ENCODE measurements around the gene STARD3.
"Not testable (repeated sequence)": the region's sequence is repeated elsewhere in the genome, so short reads cannot be mapped to it uniquely, and the experiment has no call there.

The STARD3 gene

DNA sequence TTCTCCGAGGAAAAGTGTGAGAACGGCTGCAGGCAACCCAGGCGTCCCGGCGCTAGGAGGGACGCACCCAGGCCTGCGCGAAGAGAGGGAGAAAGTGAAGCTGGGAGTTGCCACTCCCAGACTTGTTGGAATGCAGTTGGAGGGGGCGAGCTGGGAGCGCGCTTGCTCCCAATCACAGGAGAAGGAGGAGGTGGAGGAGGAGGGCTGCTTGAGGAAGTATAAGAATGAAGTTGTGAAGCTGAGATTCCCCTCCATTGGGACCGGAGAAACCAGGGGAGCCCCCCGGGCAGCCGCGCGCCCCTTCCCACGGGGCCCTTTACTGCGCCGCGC lies 62.8 kb downstream of the STARD3 start, which contains the start of gene ERBB2:
Gene ERBB2 (plus strand): TSS at position 247 of the 330 bp plus-strand sequence. CDS start 175 bp downstream, outside the sequence.
- no peak for DNase-seq

DNA sequence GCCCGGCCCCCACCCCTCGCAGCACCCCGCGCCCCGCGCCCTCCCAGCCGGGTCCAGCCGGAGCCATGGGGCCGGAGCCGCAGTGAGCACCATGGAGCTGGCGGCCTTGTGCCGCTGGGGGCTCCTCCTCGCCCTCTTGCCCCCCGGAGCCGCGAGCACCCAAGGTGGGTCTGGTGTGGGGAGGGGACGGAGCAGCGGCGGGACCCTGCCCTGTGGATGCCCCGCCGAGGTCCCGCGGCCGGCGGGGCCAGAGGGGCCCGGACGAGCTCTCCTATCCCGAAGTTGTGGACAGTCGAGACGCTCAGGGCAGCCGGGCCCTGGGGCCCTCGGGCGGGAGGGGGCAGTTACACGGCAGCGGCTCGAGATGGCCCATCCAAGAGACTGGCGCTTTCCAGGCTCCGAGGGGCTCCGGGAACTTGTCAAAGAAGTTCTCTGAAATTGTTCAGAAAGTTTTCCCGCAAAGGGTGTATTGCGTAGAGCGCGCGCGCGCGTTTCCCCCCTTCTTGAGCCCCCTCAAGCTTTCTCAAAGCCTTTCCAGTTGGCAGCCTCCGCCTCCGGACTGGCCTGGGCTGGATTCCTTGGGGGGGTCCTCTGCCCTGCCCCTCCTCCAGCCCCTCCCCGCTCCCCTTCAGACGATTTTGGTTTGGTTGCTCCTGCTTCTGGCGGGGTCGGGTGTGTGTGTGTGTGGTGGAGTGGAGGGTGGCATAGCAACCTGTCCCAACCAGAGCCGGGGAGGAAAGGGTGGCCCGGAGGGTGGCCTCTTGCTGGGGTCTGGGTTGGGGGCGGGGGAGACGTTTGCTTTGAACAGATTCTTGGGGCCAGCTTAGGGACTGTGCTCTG lies 63.4 kb downstream of the STARD3 start:
- no peak for DNase-seq

DNA sequence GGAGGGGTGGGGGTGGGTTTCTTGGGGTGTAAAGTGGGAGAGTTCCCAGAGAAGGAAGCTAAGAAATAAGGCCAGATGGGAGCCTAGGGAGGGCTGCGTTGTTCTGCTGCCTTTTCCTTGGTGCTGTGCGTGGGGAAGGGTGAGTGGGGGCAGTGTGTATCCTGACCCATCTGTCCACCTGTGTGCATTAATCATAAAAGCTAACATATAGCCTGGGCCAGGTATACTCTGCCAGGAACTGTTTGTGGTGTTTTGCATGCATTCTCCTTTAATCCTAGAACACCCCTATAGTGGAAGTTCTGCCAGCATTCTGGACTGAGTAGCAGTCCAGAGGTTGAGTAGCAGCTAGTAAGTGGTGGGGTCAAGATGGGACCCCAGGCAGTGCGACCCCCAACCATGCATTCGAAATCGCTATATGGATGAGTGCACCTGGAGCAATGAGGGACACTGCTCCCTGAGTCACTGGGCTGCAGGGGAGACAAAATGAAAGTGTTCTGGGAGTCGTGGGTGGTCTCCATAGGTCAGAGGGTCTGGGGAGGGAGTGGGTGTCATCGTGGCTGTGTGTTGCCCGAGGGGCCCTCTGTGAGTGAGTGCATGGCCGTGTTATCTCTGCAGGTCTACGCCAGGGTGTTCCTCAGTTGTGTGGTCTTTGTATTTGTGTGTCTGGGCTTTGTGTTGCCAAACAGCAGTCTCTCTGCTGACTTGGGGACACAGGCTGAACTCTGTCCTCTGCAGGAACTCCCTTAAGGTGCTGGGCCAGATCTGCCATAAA lies 64.3 kb downstream of the STARD3 start:
- DNase-seq = no peak

DNA sequence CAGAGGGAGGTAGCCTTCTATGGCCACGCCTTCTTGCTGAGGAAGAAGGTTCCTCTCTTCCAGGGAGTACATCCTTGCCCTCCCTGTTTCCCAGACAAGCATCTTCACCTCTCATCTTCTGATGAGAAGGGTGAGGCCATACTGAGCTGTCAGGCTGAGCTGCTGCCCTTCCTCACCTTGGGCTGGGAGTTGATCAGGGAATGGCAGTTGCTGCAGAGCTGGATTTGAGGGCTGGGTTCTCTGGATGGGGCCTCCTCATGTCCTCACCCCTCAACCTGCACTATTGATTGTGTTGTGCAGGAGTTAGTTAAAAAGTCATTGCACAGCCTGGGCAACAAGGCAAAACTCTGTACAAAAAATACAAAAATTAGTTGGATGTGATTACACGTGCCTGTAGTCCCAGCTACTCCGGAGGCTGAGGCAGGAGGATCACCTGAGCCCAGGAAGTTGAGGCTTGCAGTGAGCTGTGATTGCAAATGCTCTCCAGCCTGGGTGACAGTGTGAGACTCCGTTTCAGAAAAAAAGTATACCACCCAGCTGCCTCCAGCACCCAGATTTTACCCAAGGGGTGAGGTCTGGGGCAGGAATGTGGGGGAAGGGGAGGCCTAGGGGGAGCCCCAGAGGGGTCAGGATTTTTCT lies 65.0 kb downstream of the STARD3 start:
- DNase-seq = no peak

DNA sequence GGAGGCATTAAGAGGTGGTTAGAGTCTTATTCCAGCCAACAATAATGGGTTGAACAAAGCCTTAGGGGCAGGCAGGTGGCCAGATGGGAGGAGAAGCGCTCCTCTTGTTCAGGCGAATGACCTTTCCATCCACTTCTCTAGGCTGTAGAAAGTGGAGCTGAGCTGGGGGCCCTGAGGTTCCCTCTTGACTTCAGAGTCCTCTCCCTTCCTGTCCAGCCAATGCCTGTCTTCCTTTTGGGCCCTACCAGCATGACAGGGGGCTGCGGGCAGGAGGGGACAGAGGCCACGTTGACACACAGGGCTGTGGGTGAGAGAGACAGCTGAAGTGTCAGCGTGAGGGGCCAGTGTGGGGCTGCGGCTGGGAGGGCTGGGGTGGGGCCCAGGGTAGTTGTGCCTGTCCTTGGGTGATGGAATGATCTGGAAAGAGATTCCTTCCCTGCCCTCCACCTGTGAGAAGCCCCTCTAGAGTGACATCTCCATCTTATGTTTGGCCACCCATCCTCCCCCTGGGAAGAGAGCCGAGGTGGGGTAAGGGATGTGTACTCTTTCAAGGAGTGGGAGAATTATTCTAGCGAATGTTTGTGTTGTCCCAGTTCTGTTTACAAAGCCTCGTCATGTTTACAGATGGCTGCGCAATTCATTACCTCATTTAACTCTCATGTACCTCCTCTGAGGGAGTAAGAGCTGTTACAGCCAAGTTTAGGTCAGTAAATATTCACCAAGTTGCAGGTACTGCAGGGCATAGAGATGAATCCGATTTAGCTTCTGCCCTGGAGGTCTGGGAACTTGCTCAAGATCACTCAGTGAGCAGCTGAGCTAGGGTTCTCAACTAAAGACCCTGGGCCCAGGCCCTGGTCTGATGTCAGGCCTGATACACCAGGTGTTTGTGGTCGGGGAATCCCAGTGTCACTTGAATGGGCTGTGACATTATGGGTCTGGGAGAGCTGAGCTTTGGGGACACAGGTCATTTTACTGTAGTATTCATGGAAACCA lies 66.3 kb downstream of the STARD3 start:
- DNase-seq = no peak

DNA sequence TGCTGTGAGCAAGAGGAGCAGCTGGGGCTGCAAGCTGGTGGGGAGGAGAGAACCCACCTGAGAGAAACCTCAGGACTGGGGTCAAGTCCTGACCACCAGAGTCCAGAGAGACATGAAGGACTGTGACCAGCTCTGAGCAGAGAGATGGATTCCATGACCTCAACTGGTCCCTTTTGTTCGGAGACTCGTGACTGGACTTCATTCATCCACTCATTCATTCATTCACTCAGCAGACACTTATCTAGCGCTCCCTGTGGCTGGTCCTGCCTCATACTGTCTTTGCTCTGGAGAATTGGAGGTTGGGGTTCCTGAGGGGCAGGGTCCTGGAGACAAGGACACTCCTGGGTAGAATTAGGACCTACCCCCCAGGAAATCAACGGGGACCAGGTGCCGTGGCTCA lies 67.0 kb downstream of the STARD3 start:
- DNase-seq = no peak

DNA sequence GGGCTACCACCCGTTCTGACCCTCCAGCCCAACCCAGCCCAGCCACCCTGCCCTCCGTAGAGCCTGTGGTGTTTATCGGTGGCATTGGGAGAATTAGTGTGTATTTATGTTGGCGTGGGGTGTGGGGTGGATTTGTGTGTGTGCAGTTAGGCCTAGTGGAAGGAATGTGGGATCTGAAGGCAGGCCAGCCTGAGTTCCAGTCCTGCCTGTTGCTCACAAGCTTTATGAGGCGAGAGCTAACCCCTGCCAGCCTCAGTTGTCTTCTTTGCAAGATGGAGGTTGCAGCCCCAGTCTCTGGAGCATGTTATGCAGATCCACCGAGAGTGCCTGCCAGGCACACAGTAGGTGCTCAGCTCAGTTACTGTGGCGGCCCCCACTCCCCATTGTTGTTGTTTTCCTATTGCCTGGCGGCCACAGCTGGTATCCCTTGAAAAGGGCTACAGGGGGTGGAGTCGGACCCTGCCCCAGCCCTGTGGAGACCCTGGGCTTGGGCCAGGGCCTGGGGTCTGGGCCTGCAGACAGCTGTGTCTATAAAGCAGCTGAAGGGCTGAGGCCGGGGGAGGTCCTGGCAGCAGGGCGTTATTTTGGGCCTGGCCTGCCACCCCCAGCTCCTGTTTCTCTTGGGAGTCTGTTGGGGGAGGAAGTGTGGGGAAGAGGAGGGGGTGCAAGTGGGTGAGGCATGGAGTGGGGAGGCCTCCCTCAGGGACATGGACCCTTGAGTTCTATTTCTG lies 68.0 kb downstream of the STARD3 start:
- DNase-seq = no peak

DNA sequence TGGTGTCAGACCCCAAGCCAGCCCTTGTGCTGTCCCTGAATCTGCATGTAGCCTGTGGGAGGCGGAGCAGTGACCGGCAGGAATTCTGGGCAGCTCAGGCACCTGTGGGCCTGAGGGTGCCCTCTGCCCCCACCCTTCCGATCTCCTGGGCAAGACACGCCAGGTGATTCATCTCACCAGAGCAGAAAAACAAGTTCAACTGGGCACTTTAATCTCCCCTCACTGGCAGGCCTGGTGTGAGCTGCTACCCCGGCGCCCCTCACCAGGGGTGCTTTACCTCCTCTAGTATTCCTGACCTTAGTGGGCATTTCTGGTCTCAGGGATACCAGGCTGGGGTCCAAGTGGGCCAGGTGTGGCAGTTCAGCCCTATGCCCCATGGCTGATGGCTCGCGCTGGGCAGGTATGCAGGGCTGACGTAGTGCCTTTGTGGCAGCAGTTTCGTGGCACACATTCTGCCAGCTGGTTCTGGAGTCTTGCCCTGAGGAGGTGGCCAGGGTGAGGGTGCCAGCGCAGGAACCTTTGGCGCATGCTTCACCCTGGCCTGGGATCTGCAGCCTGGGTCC lies 68.9 kb downstream of the STARD3 start:
- no peak for DNase-seq

DNA sequence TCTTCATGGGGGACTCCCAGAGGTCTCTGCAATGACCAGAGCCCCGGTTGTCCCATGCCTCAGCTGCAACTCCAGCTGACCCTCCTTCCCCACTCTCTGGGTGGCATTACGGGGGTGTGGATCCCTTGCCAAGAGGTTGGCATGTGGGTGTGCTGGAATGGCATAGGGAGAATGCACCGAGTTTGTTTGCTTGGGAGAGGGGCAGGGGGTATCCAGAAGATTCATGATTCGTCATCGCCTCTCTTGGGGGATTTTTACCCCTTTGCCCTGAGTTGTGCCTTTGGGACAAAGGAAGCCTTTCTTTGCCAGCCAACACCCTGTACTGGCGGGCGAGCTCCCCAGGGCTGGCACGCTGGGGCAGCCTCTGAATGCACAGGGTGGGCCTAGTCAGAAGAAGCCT lies 69.4 kb downstream of the STARD3 start:
- no peak for DNase-seq

DNA sequence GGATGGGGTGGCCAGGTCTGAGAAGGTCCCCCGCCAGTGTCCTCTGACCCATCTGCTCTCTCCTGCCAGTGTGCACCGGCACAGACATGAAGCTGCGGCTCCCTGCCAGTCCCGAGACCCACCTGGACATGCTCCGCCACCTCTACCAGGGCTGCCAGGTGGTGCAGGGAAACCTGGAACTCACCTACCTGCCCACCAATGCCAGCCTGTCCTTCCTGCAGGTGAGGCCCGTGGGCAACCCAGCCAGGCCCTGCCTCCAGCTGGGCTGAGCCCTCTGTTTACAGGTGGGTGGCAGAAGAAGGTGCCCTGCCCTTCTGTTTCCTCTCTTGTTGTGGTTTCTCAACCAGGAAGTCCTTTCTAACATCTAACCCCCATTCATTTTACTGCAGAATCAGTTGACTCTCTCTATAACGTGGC lies 70.0 kb downstream of the STARD3 start:
- no peak for DNase-seq

DNA sequence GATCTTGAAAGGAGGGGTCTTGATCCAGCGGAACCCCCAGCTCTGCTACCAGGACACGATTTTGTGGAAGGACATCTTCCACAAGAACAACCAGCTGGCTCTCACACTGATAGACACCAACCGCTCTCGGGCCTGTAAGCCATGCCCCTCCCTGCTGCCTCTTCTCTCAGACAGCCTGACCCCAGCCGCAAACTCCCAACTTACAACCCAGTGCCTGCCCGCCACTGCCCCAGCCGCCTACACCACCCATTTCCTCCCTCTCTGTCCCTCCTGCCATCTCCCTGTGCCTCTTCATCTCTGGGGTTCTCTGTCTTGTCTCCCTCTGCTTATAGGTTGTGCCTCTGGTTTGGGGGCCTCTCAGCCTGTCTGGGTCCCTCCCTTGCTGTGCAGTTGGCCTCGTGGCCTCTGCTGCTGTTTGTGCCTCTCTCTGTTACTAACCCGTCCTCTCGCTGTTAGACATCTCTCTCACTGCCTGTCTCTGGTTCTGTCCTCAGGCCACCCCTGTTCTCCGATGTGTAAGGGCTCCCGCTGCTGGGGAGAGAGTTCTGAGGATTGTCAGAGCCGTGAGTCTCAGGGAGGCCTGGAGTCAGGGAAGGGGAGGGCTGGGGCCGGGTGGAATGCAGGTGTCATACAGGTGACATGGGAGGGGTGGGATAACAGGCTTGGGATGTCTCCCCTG lies 72.5 kb downstream of the STARD3 start:
- no peak for DNase-seq

DNA sequence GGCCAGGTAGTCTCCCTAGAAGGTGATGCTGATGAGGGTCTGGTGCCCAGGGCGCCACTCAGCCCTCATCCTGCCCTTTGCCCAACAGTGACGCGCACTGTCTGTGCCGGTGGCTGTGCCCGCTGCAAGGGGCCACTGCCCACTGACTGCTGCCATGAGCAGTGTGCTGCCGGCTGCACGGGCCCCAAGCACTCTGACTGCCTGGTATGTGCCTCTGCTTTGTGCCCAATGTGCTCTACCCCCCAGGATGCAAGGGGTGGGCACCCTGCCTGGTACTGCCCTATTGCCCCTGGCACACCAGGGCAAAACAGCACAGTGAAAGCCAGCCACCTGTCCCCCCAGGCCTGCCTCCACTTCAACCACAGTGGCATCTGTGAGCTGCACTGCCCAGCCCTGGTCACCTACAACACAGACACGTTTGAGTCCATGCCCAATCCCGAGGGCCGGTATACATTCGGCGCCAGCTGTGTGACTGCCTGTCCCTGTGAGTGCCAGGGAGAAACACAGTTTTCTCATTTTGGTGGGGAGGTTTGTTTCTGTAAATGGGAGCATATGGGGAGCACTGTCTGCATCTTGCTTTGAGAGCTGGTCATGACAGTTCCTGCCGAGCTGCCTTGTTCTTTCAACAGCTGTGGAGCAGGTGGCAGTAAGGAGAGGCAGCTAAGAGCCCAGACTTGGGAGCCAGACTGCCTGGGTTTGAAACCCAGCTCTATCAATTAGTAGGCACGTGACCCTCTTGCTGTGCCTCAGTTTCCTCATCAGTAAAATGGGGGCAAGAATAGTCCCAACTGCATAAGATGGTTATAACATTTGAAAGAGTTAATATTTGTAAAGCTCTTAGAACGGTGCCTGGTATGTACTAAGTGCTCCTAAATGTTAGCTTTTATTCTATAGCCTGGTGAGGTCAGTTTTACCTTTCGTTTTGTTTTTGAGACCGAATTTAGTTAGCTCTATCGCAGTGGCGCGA lies 73.3 kb downstream of the STARD3 start:
- DNase-seq = no peak

DNA sequence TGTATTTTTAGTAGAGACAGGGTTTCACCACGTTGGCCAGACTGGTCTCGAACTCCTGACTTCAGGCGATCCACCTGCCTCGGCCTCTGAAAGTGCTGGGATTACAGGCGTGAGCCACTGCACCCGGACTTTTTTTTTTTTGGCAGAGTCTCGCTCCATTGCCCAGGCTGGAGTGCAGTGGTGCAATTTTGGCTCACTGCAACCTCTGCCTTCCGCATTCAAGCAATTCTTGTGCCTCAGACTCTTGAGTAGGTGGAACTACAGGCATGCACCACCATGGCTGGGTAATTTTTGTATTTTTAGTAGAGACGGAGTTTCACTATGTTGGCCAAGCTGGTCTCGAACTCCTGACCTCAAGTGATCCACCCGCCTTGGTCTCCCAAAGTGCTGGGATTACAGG lies 74.1 kb downstream of the STARD3 start:
- DNase-seq = not testable (repeated sequence)

DNA sequence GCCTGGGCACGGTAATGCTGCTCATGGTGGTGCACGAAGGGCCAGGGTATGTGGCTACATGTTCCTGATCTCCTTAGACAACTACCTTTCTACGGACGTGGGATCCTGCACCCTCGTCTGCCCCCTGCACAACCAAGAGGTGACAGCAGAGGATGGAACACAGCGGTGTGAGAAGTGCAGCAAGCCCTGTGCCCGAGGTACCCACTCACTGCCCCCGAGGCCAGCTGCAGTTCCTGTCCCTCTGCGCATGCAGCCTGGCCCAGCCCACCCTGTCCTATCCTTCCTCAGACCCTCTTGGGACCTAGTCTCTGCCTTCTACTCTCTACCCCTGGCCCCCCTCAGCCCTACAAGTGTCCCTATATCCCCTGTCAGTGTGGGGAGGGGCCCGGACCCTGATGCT lies 74.9 kb downstream of the STARD3 start:
- no peak for DNase-seq
